NCI-H1105 treated with DMSO at 0.1 percent for 48 hours (cell line): ENCODE data around the gene P3R3URF.

Experiments used
- DNase-seq: peaks from one replicate; lab custom pipeline; 2025; lab: John Stamatoyannopoulos, UW

Gene P3R3URF

DNA sequence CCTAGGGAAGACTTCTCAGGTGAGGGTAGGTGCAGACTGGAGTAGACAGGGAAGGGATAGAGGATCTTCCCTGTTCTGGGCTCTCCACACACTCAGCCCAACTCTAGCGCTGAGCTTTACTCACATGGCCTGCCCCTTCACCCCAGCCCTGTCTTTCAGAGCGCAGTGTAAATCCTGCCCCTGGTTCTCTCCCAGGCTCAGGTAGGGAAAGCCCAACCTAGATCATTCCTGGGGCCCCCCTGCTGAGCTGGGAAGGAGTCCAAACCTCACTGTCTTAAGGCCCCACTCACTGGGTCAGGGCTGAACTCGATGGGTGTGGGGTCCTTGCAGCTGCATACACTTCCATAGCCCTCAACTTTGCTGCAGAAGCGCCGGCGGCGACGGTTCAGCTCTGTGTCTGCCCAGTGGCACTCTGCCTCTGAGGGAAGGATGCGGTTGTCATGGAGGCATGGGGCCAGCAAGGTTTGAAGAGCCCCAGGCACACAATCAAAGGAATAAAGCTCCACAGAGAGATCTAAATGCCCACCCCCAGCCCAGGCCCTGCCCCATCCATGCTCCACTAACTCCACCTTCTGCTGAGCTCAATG, 17.8 kb upstream of the P3R3URF start:
- no peak for DNase-seq

DNA sequence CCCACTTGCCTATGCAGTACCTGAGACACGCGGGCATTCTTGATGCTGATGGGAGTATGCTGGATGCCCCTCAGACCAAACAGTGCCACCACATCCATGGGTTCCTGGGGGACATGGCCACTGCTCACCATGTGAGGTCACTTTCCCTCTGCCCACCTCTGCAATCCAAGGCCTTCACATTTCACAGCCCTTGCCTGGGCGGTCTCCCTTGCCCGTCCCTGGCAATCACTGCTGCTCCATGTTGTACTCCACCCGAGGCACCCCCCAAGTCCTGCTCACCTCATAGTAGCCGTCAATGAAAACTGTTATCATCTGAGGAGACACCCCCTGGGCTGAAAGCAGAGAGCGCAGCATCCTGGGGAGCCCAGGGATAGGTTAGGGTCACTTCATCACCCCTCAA, 17.0 kb upstream of the P3R3URF start:
- DNase-seq, result no peak

DNA sequence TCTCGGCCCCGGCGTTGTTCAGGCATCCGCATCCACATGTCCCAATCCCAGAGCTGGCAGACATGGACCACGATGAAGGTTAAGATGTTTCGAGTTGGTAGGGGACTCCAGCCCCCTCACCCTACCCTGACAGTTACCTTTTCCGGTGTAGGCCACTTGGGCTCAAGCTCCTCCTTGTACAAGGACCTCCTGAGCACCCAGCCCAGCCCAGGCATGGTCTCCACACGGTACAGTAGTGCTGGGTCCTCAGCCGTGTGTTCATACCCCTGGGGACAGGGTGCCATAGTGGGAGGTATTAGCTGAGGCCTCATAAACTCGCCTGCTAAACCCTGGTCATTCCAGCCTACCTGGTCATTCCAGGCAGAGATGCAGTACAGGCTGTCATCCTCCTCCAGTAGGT, 15.9 kb upstream of the P3R3URF start:
- no peak for DNase-seq

GRCh38 chr1:46191033-46191701, 14.9 kb upstream of the P3R3URF start:
- DNase-seq, result no peak

DNA sequence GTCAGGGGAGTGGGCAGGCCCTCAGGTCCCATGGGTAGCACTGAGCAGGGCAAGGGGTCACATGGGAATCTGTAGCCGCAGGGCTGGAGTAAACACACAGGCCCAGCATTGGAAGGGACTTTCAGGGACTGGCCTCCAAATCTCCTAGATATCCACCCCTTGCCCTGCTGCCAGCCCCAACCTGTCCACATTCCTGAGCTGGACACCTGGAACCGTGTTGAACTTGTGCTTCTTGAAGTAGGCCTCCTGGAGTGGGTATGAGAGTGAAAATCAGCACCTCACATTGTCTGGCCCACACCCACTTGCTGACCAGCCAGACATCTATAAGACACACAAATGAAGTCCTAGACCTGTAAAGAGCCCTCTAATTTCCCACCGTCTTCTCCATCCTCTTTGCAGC, 14.3 kb upstream of the P3R3URF start:
- no peak for DNase-seq

- no peak for DNase-seq
Measured at GRCh38 chr1:46188295-46189030, 12.2 kb upstream of the P3R3URF start.

DNA sequence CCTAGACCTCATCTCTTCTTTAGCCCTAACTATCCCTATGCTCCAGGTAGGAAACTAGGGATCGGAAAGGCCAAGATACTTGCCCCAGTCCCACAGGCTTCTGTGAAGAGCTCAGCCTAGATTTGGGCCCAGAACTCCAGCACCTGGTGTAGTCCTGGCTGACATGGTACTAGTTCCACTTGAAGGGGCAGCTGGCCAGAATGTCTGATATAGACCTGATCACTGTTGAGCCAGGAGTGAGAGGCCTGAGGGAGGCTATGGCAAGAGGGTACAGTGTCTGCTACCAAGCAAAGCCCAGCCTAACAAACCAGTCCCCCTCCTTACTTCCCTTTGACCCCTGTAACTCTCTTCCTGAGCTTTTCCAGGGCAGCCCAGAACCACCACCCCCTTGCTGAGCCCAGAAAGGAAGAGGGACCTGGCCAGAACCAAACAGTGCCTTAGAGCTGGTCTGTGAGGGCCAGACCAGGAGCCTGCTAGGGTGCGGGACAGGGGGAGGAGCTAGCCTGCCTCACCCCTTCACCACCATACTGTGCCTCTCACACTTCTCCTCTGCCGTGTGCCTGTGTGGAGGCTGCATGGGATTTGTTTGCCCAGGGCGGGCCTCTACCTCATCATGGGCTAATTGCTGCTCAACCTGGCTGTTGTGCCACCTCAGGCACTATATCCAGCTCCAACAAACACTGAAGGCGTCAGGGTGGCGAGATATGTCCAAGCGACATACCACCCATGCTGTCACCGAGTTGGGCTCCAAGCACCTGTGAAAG, 11.0 kb upstream of the P3R3URF start:
- no peak for DNase-seq

DNA sequence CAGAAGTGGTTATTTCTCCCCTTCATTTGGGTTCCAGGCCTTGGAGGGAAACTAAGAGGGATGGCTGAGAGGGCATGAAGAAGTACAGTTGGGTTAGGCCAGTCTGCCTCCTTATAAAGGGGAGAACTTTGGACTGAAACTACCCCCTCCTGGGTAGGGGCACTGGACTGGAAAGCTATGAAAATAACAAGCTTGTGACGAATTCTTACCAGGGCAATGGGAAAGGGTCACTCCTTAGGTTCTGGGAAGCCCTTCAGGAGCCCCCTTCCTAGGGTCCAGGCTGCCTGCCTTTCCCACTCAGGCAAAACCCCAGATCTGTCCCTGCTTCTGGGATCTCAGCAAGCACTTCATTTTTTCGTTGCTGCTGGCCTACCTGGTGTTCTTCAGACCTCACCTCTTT, 9.8 kb upstream of the P3R3URF start:
- no peak for DNase-seq

DNA sequence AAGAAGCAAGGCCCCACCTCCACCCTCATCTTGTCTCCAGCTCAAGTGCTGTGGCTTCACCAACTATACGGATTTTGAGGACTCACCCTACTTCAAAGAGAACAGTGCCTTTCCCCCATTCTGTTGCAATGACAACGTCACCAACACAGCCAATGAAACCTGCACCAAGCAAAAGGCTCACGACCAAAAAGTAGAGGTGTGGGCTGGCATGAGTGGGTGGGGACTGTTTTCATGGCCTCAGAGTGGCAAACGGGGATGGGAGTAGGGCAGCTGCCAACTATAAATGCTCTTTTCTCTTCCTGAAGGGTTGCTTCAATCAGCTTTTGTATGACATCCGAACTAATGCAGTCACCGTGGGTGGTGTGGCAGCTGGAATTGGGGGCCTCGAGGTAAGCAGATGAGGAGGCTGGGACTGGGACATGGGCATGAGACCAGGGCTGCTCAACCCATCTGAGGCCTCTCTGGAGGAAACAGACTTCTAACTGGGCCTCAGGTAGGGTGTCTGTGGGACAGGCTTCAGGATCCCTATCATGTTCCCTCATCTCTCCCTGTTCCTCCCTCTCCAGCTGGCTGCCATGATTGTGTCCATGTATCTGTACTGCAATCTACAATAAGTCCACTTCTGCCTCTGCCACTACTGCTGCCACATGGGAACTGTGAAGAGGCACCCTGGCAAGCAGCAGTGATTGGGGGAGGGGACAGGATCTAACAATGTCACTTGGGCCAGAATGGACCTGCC, 8.8 kb upstream of the P3R3URF start:
- DNase-seq, result no peak

DNA sequence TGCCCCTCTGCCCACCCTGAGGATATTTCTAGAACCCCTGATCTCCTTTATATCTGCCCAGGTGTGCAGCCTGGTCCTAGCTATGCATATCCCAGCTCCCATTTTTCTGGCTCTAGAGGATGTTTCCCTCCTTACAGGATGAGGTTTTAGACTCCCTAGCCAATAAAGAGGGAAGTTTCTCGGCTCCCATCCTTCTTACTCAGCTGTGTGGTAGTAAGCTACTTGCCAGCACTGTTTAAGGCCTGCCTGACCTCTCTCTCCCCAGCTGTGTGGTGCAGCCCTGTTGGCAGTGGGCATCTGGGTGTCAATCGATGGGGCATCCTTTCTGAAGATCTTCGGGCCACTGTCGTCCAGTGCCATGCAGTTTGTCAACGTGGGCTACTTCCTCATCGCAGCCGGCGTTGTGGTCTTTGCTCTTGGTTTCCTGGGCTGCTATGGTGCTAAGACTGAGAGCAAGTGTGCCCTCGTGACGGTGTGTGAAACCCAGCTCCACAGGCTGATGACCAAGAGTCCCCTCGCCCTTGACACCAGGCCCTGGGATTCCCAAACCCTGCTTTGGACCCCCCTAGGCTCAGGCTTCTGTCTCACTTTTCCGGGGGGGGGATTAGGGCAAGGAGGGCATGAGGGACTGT, 7.8 kb upstream of the P3R3URF start:
- DNase-seq, result no peak

- peak; percentile 97 for DNase-seq
Measured at GRCh38 chr1:46183079-46183847, 7.0 kb upstream of the P3R3URF start.

GRCh38 chr1:46181343-46182260, 5.3 kb upstream of the P3R3URF start:
- no peak for DNase-seq

DNA sequence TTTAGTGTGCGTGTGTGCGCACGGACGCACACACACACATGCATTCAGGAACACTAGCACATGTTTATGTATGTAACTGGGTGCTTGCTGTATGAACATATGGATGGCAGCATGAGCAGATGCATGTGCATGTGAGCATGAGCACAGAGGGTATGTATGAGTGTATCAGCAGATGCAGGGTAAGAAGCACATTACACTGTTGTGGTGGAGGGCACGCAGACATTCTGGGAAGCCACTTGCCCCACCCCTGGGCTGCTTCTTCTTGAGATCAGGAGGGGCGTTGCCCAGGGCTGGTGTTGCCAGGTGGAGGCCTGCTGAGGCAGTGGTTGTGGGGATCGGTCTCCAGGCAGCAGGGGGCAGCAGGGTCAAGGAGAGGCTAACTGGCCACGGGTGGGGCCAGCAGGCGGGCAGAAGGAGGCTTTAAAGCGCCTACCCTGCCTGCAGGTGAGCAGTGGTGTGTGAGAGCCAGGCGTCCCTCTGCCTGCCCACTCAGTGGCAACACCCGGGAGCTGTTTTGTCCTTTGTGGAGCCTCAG, 3.9 kb upstream of the P3R3URF start:
- DNase-seq, result peak; percentile 28

DNA sequence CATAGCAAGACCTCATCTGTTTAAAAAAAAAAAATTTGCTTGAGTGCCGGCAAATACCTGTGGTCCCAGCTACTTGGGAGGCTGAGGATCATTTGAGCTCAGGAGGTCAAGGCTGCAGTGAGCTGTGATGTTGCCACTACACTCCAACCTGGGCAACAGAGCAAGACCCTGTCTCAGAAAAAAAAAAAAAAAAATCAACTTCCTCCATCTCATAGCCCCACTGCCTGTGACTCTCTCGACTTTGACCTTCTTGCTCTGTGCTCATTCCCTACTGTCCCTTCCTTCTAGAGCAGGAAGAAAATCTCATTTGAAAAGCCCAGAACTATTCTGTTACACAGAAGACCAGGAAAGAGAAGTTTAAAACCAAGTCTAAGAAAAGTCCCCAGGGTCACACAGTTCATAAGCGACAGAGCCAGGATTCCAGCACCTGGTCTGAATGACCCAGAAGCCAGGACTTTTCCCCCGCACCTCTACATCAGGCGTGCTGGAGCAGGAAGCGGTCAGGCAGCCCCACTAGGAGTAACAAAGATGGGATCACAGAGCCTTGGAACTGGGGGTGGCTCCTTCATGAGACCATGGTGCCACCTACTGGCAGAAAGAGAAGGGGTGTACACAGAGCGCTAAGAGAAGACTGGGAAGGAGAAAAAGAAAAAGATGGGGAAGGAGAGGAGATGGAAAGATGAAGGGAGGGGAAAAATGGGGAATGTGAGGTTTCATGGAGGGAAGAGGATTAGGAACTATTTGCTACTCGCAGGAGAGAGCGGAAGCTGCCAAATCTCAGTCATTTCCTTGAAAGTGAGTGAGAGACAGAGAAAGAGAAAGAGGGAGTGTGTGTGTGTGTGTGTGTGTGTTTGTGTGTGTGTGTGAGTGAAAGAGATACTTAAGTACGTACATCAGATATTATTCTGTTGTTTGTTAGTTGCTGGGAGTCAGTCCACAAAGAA, 3.1 kb upstream of the P3R3URF start:
- DNase-seq, result peak; percentile 88

DNA sequence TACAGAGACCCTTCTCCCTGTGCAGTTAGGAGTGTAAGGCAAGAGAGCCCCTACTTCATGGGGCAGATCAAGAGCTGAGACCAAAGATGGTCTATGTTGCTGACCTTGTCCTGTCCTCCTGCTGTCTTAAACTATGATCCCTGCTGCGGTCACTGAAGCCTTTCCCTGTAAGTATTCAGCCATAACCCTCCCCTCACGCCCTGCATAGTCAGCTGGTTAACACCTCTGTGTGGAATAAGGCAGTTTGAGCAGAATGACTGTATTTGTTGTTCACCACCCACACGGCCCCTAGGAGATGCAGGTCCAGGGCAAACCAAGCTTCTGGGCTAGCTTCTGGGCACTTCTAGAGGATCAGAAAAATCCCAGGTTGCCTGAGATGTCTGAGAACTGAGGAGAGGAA, 1.0 kb downstream of the P3R3URF start:
- DNase-seq, result no peak

GRCh38 chr1:46174448-46175231, 1.6 kb downstream of the P3R3URF start, which contains the start of gene TSPAN1:
TSS of gene TSPAN1 (plus strand) at chr1:46175087. CDS start at chr1:46181108, 6,021 bp downstream.
- no peak for DNase-seq

GRCh38 chr1:46173361-46173856, 2.9 kb downstream of the P3R3URF start:
- no peak for DNase-seq
